HG02852 (cell line): ENCODE data around the gene TCF7L1.
"Not testable (repeated sequence)": the region's sequence is repeated elsewhere in the genome, so short reads cannot be mapped to it uniquely, and the experiment has no call there.

ENCODE experiments used
- ATAC-seq: cut with Tn5 transposase; IDR thresholded peaks from one replicate; pipeline ENCODE4 v1.9.1; 2021; ENCODE audit warnings: mild to moderate bottlenecking, moderate library complexity; ENCODE audit not compliant: unreplicated experiment

Gene TCF7L1, protein sequence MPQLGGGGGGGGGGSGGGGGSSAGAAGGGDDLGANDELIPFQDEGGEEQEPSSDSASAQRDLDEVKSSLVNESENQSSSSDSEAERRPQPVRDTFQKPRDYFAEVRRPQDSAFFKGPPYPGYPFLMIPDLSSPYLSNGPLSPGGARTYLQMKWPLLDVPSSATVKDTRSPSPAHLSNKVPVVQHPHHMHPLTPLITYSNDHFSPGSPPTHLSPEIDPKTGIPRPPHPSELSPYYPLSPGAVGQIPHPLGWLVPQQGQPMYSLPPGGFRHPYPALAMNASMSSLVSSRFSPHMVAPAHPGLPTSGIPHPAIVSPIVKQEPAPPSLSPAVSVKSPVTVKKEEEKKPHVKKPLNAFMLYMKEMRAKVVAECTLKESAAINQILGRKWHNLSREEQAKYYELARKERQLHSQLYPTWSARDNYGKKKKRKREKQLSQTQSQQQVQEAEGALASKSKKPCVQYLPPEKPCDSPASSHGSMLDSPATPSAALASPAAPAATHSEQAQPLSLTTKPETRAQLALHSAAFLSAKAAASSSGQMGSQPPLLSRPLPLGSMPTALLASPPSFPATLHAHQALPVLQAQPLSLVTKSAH

DNA sequence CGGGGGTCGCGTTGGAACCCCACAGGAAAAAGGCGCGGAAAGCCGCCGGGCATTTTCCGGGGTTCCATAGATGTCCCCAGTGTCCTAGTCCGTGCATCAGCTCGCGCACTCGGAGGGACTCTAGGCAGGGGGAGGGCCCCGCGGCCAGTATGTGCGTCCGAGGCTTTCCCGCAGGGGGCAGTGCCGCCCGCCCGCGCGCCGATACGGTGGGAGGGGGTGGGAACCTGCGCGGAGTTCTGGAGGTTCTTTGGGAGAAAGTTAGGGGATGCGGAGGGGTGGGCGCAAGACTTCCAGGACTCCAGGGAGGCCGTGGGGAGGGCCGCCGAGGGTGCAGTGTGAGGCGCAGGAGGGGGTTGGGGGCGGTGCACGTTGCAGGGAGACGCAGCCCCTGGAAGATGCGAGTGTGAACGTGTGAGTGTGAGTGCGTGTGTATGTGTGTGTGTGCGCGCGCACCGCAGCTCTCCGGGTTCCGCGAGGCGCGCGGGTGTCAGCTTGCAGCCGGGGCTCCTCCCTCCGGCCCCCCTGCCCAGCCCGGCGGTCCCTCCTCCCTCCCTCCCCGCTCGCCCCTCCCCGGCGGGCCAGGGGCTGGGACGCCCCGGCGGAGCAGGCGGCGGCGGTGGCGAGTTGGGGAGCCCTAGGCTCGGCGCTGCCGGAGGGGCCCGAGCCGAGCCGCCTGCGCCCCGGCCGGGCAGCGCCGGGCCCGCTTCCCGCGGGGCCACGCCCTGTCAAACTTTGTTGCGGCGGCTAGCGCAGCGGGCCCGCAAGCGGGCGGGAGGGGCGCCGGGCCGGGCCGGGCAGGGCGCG is at the start of gene TCF7L1:
Gene TCF7L1 (plus strand): TSS at position 559 of the 804 bp plus-strand sequence. CDS start 293 bp downstream, outside the sequence.
- ATAC-seq, result no peak

DNA sequence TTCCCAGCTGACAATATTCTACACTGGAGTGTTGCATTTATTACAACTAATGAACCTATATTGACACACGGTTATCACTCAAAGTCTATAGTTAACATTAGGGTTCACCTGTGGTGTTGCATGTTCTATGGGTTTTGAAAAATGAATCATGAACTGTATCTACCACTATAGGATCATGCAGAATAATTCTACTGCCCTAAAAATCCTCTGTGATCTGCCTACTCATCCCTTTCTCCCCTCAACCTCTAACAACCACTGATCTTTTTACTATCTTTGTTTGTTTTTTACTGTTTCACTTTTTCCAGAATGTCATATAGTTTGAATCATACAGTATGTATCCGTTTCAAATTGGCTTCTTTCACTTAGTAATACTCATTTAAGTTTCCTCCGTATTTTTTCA is 47.6 kb upstream of the TCF7L1 start:
- ATAC-seq, result no peak

- no peak for ATAC-seq
Measured at GRCh38 chr2:85087541-85087940, 45.7 kb upstream of the TCF7L1 start.

DNA sequence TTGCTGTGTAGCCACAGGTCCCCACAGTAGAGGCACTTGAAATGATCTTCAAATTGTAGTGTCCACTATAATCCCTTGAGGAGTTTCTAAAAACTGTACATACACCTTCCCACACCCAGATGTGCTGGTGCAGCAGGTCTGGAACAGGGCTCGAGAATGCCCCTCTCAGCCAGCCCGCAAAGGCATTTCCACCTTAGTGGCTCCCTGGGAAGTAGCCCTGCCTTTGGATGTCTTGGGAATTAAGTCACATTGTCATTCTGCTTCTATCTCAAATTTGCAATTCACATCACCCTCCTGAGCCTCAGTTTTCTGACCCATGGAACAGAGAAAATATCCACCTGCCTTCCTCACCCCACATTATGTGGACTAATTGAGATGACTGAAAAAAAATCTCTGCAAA is 44.3 kb upstream of the TCF7L1 start:
- ATAC-seq, result no peak

DNA sequence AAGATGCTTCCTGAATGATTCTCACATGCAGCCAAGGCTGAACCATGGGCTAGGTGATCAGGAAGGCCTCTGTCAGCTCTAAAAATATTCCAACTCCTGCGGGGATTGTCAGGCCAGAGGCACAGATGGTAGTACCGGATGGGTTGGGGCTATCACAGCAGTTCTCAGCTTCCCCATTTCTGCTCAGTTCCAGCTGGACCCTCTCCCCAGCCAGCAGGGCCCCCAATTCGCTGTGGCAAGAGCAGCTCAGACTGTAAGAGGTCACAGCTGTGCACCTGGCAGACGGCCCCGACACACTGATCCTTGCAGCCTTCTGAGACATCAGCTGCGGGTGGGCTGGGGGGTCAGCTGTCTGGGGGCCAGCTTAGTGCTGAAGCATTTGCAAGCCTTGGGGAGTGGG is 43.6 kb upstream of the TCF7L1 start:
- ATAC-seq, result no peak

DNA sequence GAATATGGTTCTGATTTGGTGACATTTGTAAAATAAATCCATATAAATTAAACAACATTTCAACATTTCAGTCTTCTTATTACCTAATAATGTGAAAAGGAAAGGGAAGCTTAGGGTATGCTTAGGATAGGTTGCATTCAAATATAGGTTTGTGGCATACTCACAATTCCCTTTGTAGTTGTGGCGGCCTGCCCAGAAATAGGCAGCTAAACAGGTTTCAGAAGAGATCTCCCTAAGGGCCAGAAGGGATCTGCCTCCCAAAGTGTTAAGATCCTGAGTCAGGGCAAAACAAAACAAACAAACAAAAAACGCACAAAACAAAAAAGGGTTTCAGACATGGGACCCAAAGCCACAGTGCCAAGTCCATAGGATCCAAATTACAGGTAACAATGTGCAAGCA is 41.4 kb upstream of the TCF7L1 start:
- no peak for ATAC-seq

GRCh38 chr2:85095094-85095493 is 38.1 kb upstream of the TCF7L1 start:
- ATAC-seq, result no peak

- no peak for ATAC-seq
Measured at GRCh38 chr2:85096616-85097015, 36.6 kb upstream of the TCF7L1 start.

GRCh38 chr2:85104228-85104627 is 29.0 kb upstream of the TCF7L1 start:
- ATAC-seq, result no peak

- no peak for ATAC-seq
Measured at GRCh38 chr2:85106489-85107180, 26.6 kb upstream of the TCF7L1 start.

DNA sequence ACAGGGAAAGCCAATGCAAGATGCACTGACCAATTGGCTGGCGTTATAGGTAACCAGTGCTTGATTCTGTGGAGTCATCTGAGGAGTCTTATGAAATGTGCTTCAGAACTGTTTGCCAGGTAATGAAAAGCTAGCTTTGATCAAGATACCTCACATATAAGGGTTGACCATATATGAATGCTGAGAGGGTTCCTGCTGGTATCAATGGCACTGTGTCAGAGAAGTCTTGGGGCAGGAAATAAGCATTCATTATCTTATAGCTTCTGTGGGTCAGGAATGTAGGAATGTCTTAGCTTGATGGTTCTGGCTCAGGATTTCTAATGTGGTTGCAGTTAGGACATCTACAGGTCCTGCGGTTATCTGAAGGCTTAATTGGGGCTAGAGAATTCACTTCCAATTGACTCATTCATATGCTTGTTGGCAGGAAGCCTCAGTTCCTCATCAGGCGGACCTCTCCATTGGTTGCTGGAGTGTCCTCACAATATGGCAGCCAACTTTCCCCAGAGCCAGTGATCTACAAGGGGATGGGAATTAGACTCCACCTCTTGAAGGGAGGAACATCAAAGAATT is 22.1 kb upstream of the TCF7L1 start:
- no peak for ATAC-seq

GRCh38 chr2:85111819-85112281 is 21.3 kb upstream of the TCF7L1 start:
- no peak for ATAC-seq

DNA sequence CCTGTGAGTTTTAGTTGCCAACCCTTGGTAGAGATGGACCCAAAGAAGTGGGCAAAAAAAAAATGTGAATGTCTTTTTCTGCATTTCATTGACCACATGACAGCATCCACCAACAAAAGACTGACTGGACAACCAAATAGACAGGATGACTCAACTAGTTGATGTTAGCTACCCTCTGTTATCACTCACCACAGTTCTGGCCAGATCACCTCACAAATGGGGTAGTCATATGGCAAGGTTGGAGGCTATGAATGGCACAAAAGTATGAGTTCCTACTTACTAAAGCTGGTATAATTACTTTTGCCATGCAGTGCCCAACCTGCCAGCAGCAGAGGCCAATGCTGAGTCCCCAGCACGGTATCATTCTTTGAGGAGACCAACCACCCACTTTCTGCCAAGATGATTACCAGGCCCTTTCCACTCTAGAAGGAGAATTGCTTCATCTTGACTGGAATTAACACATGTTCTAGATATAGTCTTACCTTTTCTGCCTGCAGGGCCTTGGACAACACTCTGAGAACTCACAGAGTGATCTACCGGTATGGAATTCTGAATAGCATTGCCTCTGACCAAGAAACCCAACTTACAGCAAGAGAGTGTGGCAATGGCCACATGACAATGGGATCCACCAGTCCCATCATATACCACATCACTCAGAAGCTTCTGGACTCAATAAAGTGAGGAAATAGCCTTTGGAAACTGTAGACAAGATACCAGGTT is 20.1 kb upstream of the TCF7L1 start:
- no peak for ATAC-seq

DNA sequence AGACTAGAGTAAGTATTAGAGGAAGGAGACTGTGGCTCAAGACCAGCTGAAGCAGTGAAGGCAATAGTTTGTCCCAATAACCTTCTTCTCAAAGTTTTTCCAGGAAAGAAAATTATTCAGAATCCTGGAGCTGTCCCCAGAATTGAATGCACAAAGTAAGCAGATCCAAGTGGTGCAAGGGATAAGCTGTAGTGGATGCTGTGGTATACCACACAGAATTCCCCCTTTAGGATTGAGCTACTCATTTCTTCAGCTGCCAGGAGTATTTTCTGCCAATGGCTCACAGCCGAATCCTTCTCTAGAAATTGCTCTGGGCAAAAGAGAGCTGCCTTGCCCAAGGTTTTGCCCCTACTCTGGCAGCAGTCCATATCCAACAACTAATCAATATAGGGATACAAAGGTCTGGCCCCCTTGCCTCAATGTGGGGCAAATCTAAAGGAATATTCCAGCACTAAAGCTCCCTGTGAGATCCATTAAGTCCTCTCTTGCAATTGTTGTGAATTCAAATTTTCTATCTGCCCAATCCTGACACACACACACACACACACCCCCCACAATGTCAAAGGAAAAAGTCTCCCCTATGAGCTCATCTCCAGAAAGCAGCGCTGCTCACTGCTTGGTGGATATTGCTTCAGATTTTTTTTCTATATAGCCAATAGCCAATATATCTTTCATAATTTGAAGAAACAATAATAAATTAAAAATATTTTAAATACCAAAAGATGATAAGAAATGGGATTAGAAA is 18.4 kb upstream of the TCF7L1 start:
- ATAC-seq, result no peak

GRCh38 chr2:85116207-85116606 is 17.0 kb upstream of the TCF7L1 start:
- ATAC-seq, result no peak

GRCh38 chr2:85119900-85120299 is 13.3 kb upstream of the TCF7L1 start:
- ATAC-seq, result no peak

DNA sequence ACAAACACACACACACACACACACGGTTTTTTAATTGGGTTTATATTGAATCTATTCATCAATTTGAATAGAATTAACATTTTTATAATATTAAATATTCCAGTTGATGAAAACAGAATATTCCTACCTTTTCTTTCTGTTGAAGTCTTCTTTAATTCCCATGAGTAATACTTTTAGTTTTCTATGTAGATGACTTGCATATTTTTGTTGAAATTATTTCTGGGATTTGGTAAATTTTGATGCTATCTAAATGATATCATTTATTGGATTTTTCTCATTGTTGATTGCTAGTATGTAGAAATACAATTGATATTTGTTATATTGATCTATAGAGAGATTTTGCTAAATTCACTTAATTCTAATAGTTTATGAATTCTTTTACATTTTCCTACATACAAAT is 12.8 kb upstream of the TCF7L1 start:
- no peak for ATAC-seq

GRCh38 chr2:85126462-85126861 is 6.7 kb upstream of the TCF7L1 start:
- ATAC-seq, result not testable (repeated sequence)

- no peak for ATAC-seq
Measured at GRCh38 chr2:85129861-85130260, 3.3 kb upstream of the TCF7L1 start.
